ENCODE data around the gene THAP5. TPM values are rescaled to one million over a fixed set of nuclear protein-coding genes. Genes with fewer than 3 reads are reported as not detected.
"Not testable (repeated sequence)": the region's sequence is repeated elsewhere in the genome, so short reads cannot be mapped to it uniquely, and the experiment has no call there.

Gene THAP5
- total RNA-seq, 2 experiments from 2014 or later = 32.8 to 38.9 TPM

DNA sequence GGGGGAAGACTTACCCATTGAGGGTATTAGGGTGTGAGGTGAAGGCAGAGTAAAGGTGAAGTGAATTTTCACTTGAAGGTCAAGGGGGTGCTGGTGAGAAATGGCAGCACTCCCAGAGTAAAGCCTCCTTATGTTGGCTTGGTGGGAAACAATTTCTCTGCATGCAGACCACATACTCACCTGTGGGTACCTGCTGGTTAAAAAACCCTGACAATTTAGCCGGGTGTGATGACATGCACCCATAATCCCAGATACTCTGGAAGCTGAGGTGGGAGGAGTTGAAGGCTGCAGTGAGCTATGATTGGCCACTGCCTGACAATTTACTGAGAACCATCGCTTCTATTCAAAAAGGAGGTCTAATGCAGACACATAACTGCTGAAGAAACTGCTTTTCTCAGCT lies 5.7 kb upstream of the THAP5 start:
- POLR2A ChIA-PET = no interaction called here
- DNase-seq (no peak), ATAC-seq (ENCODE audit: low read depth) (no peak)
- H3K4me1 Mint-ChIP-seq = peaks cover 12% of the 10 kb centered on the region
- no peak overlapping the region for H3K27ac Mint-ChIP-seq
- no peaks in the 10 kb centered on the region for H3K27me3 Mint-ChIP-seq
- H3K9me3 Mint-ChIP-seq = peaks cover 7% of the 10 kb centered on the region
- peaks cover 38% of the 10 kb centered on the region for H3K36me3 Mint-ChIP-seq
- no peak overlapping the region for H3K4me3 Mint-ChIP-seq

DNA sequence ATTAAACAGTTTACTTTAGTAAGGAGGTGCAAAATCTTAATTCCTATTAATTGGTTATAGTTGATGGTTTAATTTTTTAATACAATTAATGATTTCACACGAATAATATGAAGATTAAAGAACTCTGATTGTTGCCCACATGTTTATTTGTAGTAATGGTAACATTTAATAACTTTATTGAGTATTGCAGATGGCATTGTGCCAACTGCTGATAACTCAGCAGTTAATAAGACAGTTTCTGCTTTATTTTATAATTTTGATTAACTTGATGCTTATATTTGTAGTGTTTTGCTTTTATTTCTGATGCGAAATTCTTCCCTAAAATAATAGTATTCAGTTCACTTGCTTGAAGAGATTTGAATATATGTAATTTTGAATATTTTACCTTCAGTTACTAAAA lies 3.0 kb upstream of the THAP5 start:
- Mint-ChIP-seq H3K9me3 (peaks cover 2% of the 10 kb centered on the region), H3K4me1 (peaks cover 18% of the 10 kb centered on the region), H3K27me3 (no peaks in the 10 kb centered on the region), H3K36me3 (peaks cover 29% of the 10 kb centered on the region), H3K27ac (no peak overlapping the region), H3K4me3 (no peak overlapping the region)
- DNase-seq = no peak
- POLR2A ChIA-PET = no interaction called here
- no peak for ATAC-seq (ENCODE audit: low read depth)

DNA sequence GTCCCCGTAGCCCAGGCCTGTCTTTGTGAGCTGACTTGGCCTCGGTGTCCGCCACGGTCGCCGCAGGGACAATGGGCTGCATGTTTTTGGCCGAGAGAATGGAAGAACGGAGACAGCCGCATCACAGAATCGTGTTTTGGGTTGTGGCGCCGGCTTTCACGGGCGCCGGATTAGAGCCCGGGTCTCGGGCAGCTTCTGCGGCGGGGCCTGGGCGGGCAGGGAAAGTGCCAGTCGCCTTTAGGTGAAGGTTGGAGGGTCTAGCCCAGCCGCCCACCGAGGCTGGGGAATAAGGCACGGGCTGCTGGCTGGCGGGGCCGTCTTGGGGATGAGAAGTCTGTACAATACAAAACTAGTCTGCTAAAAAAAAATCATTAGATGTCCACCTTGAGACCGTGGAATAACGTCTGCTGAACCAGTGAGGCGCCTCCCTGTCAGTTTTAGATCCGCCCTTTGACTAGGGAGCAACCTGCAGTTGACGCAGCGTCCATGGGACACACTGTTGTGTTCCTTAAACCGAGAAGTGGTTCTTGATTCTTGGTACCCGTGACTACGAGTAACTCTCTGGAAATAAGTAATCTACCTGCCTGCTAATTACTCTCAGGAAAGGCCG lies 745 bp upstream of the THAP5 start:
- peak overlapping the region; percentile 97 for H3K4me3 Mint-ChIP-seq
- H3K9me3 Mint-ChIP-seq = no peaks in the 10 kb centered on the region
- POLR2A ChIA-PET = interaction anchor here (0.6 to 3.5 kb wide), 5 partner anchors 9 to 827 kb away, joined by 3 to 42 read pairs (median 4); partner anchors contain the start of genes CBLL1 and PNPLA8
- peak overlapping the region; percentile 100 for H3K27ac Mint-ChIP-seq
- peaks cover 26% of the 10 kb centered on the region for H3K36me3 Mint-ChIP-seq
- no peaks in the 10 kb centered on the region for H3K27me3 Mint-ChIP-seq
- DNase-seq = no peak
- peaks cover 23% of the 10 kb centered on the region for H3K4me1 Mint-ChIP-seq
- ATAC-seq (ENCODE audit: low read depth) = peak; percentile 3

DNA sequence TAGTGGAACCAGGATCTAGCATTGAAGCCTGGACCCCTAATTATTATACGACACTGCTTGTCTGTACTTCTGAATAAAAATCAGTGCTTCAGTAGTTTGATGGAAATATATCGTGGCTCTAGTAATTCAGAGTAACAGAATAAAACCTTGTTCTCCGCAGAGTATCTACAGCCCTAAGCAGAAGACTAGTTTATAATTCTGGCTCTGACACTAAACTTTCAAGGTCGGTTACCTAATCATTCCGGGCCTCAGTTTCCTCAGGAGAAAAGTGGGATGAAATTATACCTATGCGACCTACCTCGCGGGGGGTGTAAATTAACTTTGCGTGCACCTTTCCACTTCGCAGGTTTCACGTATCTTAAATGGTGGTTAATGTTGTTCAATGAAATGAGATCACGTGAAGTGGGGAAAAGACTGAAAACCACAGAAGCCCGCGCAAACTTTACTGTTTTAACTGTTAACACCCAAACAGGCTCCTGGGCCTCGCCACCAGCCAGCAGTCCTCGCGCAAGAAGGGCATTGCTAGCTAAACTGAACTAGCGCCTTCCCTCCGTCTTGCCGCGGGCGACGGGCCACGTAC lies 615 bp downstream of the THAP5 start:
- ATAC-seq (ENCODE audit: low read depth) = no peak
- peak overlapping the region; percentile 100 for H3K27ac Mint-ChIP-seq
- peaks cover under 1% of the 10 kb centered on the region for H3K9me3 Mint-ChIP-seq
- H3K4me1 Mint-ChIP-seq = peaks cover 23% of the 10 kb centered on the region
- H3K36me3 Mint-ChIP-seq = peaks cover 32% of the 10 kb centered on the region
- no peaks in the 10 kb centered on the region for H3K27me3 Mint-ChIP-seq
- H3K4me3 Mint-ChIP-seq = peak overlapping the region; percentile 97
- DNase-seq = no peak
- POLR2A ChIA-PET = interaction anchor here (1.4 to 3.5 kb wide), 2 partner anchors 21 to 43 kb away, joined by 6 to 42 read pairs; partner anchors contain the start of gene PNPLA8

DNA sequence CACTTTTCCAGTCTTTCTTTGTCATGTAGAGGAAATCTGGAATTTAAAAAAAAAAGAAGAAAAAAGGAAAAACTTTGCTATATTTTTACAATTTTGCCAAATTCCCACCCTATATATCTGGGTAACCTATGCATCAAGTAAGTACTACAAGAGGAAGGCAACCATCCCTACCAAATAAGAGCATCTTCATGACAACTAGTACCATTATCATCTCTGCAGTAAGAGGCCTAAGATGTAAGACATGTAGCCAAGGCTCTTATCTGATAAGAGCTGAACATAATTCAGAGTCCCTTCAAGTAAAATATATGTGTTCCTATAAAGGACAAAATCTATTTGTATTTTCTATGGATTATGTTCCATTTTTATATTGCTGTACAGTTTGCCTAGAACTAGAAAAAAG lies 3.5 kb downstream of the THAP5 start:
- DNase-seq = no peak
- no peak for ATAC-seq (ENCODE audit: low read depth)
- no peak overlapping the region for H3K4me3 Mint-ChIP-seq
- POLR2A ChIA-PET = no interaction called here
- H3K36me3 Mint-ChIP-seq = peaks cover 35% of the 10 kb centered on the region
- peaks cover 13% of the 10 kb centered on the region for H3K4me1 Mint-ChIP-seq
- no peaks in the 10 kb centered on the region for H3K27me3 Mint-ChIP-seq
- peaks cover 2% of the 10 kb centered on the region for H3K9me3 Mint-ChIP-seq
- no peak overlapping the region for H3K27ac Mint-ChIP-seq

DNA sequence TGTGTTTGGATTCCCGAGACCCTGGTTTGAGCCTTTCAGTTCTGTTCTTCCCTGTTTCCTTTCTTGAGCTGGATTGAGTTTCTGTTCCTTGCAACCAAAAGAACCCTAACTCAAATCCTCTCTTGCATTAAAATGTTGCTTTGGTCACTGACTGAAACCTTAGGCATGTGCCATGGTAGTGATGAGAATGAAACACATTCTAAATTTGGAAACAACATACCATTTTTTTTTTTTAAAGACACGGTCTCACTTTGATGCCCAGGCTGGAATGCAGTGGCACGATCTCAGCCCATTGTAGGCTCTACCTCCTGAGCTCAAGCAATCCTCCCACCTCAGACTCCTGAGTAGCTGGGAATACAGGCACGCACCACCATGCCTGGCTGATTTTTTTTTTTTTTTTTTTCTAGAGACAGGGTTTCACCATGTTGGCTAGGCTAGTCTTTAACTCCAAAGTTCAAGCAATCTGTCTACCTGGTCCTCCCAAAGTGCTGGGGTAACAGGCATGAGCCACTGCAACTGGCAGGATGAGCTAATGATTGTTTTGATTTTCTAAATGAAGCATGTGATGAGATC lies 8.4 kb downstream of the THAP5 start:
- Mint-ChIP-seq H3K4me3 (no peak overlapping the region), H3K4me1 (peaks cover 3% of the 10 kb centered on the region), H3K27ac (no peak overlapping the region), H3K9me3 (peaks cover 13% of the 10 kb centered on the region), H3K27me3 (no peaks in the 10 kb centered on the region), H3K36me3 (peaks cover 56% of the 10 kb centered on the region)
- POLR2A ChIA-PET = interaction anchor here (1.1 kb wide), 1 partner anchor 9 kb away, joined by 3 read pairs; the partner anchor contains the start of gene DNAJB9
- ATAC-seq (ENCODE audit: low read depth) (no peak), DNase-seq (no peak)

DNA sequence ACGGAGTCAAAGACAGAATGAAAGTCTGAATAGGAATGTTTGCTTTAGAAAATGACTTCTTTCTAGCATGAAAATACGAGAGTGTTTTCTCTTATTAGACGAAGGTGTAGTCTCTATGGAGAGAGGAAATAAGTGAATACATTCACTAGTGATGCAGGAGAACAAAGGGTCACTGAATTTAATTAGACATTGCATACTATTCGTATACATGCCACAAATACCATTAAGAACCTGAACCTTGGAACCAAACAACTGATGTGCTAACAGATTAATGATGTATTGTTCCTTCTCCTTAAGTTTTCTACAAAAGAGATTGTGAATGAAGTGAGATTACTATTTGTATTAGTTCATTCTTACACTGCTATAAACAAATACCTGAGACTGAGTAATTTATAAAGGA lies 10.3 kb downstream of the THAP5 start:
- DNase-seq = no peak
- no peak overlapping the region for H3K4me3 Mint-ChIP-seq
- POLR2A ChIA-PET = interaction anchor here (0.6 kb wide), 1 partner anchor 453 kb away, joined by 4 read pairs; no protein-coding TSS in a partner anchor
- peaks cover 15% of the 10 kb centered on the region for H3K9me3 Mint-ChIP-seq
- H3K27ac Mint-ChIP-seq = no peak overlapping the region
- H3K27me3 Mint-ChIP-seq = no peaks in the 10 kb centered on the region
- H3K36me3 Mint-ChIP-seq = peaks cover 44% of the 10 kb centered on the region
- no peak for ATAC-seq (ENCODE audit: low read depth)
- H3K4me1 Mint-ChIP-seq = no peaks in the 10 kb centered on the region

DNA sequence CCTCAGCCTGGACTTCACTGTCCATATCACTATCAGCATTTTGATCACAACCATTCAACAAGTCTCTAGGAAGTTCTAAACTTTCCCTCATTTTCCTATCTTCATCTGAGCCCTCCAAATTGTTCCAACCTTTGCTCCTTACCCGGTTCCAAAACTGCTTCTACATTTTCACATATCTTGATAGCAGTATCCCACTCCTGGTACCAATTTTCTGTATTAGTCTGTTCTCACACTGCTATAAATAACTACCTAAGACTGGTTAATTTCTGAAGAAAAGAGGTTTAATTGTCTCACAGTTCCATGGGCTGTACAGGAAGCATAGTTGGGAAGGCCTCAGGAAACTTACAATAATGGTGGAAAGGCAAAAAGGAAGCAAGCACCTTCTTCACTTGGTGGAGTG lies 11.9 kb downstream of the THAP5 start:
- peaks cover 13% of the 10 kb centered on the region for H3K9me3 Mint-ChIP-seq
- no peaks in the 10 kb centered on the region for H3K4me1 Mint-ChIP-seq
- H3K36me3 Mint-ChIP-seq = peaks cover 43% of the 10 kb centered on the region
- POLR2A ChIA-PET = no interaction called here
- H3K27ac Mint-ChIP-seq = no peak overlapping the region
- H3K4me3 Mint-ChIP-seq = no peak overlapping the region
- ATAC-seq (ENCODE audit: low read depth) = no peak
- no peaks in the 10 kb centered on the region for H3K27me3 Mint-ChIP-seq
- DNase-seq = no peak

DNA sequence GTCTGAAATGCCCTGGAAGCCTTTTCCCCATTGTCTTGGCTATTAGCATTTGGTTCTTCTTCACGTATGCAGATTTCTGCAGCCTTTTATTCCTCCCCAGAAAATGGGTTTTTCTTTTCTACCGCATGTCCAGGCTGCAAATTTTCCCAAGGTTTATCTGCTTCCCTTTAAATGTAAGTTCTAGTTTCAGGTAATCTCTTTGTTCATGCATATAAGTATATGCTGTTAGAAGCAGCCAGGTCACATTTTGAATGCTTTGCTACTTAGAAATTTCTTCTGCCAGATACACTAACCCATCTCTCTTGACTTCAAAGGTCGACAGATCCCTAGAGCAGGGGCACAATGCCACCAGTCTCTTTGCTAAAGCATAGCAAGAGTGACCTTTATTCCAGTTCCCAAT lies 12.3 kb downstream of the THAP5 start:
- no peak for ATAC-seq (ENCODE audit: low read depth)
- POLR2A ChIA-PET = no interaction called here
- H3K9me3 Mint-ChIP-seq = peaks cover 13% of the 10 kb centered on the region
- H3K27ac Mint-ChIP-seq = no peak overlapping the region
- H3K36me3 Mint-ChIP-seq = peaks cover 39% of the 10 kb centered on the region
- H3K4me3 Mint-ChIP-seq = no peak overlapping the region
- no peaks in the 10 kb centered on the region for H3K4me1 Mint-ChIP-seq
- H3K27me3 Mint-ChIP-seq = no peaks in the 10 kb centered on the region
- no peak for DNase-seq

DNA sequence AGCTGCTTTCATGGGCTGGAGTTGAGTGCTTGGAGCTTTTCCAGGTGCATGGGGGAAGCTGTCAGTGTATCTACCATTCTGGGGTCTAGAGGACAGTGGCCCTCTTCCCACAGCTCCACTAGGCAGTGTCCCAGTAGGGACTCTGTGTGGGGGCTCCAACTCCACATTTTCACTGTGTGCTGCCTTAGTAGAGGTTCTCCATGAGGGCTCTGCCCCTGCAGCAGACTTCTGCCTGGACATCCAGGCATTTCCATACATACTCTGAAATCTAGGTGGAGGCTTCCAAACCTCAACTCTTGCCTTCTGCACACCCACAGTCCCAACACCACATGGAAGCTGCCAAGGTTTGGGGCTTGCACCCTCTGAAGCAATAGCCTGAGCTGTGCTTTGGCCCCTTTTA lies 12.8 kb downstream of the THAP5 start:
- H3K4me1 Mint-ChIP-seq; H3K27ac Mint-ChIP-seq; H3K4me3 Mint-ChIP-seq; POLR2A ChIA-PET; ATAC-seq (ENCODE audit: low read depth); DNase-seq; H3K27me3 Mint-ChIP-seq: not testable (repeated sequence)
- Mint-ChIP-seq H3K36me3 (peaks cover 38% of the 10 kb centered on the region), H3K9me3 (peaks cover 13% of the 10 kb centered on the region)

DNA sequence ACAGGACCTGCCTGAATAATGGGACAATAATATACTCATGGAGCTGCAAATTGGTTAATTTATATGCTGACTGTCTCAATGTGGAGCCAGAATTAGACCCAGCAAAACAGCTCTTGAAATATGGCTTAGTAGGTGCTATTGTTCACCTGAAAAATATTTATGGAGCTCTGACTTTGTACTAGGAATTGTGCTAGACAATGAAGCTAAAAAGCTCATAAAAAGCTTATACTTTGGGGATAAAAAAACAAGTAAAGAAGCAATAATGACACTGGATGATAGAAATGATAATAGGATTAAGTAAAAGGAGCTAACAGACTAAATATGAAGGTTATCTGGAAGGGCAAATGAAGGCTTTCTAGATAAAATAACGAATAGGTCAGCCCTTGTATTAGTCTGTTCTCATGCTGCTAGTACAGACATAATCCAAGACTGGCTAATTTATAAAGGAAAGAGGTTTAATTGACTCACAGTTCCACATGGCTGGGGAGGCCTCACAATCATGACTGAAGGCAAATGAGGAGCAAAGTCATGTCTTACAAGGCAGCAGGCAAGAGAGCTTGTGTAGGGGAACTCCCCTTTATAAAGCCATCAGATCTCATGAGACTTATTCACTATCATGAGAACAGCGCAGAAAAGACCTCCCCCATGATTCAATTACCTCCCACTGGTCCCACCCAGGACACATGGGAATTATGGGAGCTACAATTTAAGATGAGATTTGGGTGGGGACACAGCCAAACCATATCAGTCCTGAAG lies 21.2 kb downstream of the THAP5 start:
- H3K4me1 Mint-ChIP-seq; H3K27me3 Mint-ChIP-seq; H3K4me3 Mint-ChIP-seq; H3K27ac Mint-ChIP-seq; DNase-seq; H3K36me3 Mint-ChIP-seq; ATAC-seq (ENCODE audit: low read depth); H3K9me3 Mint-ChIP-seq: not testable (repeated sequence)
- POLR2A ChIA-PET = interaction anchor here (1.0 kb wide), 1 partner anchor 21 kb away, joined by 6 read pairs; the partner anchor contains the start of genes DNAJB9 and THAP5

DNA sequence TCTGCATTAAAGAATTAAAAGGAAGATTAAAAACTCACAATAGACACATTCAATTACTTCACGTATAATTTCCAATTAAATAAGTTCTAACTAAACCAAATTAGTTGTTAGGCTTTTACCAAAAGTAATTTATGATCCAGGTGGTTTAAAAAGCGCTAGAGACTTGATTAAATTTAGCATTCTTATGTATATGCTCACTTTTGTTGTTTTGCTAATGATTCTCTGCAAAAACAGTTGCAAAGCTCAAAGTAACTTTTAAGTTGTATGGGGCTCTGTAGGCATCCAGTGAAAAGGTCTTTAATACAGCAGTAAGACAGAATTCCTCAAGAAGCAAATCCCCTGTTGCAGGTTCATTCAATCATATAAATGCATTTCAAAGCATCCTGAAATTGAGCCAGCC lies 28.0 kb downstream of the THAP5 start:
- POLR2A ChIA-PET = no interaction called here
- DNase-seq = no peak
- H3K27me3 Mint-ChIP-seq = peaks cover 5% of the 10 kb centered on the region

DNA sequence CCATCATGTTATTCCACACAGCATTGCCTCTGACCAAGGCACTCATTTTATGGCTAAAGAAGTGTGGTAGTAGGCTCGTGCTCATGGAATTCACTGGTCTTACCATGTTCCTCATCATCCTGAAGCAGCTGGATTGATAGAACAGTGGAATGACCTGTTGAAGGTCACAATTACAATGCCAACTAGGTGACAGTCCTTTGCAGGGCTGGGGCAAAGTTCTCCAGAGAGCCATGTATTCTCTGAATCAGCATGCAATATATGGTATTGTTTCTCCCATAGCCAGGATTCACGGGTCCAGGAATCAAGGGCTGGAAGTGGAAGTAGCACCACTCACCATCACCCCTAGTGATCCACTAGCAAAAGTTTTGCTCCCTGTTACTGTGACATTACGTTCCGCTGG lies 30.8 kb downstream of the THAP5 start:
- H3K4me1 Mint-ChIP-seq; H3K36me3 Mint-ChIP-seq; H3K4me3 Mint-ChIP-seq; POLR2A ChIA-PET; ATAC-seq (ENCODE audit: low read depth); H3K27ac Mint-ChIP-seq; H3K9me3 Mint-ChIP-seq; DNase-seq: not testable (repeated sequence)
- H3K27me3 Mint-ChIP-seq = peaks cover 11% of the 10 kb centered on the region

More for the DNA sequence above, 28.0 kb downstream of the THAP5 start:
- Mint-ChIP-seq H3K27ac (no peak overlapping the region), H3K36me3 (no peaks in the 10 kb centered on the region), H3K4me3 (no peak overlapping the region), H3K4me1 (no peaks in the 10 kb centered on the region), H3K9me3 (peaks cover 1% of the 10 kb centered on the region)
- ATAC-seq (ENCODE audit: low read depth) = no peak

Measured in activated naive CD8-positive, alpha-beta T cell treated with anti-CD3 and anti-CD28 coated beads, Interleukin-2, amount 10 ng/mL, durations not matched to agents 7 days and 5 days (primary cell).